Measurements from ENCODE around the gene SFRP2.

- TF ChIP-seq POLR2A (IDR thresholded peaks at IDR 0.05) = no peak
- no peak for TF ChIP-seq CTCF (IDR thresholded peaks at IDR 0.05)
Observed at GRCh38 chr4:153834901-153835300, 46.0 kb upstream of the SFRP2 start.

All from body of pancreas (tissue), 4 donors.